Lung (tissue), 12 donors: Measurements from ENCODE around the gene LEO1. TPM values are rescaled to one million over a fixed set of nuclear protein-coding genes. Genes with fewer than 3 reads are reported as not detected.

Experiments used
- ATAC-seq: fragments of 200-7000 bp; cut with Tn5 transposase; one replicate; pipeline ENCODE4 v1.9.1; 2020; ENCODE audit warnings: moderate number of reproducible peaks; ENCODE audit not compliant: insufficient read depth, low FRiP score
- DNase-seq, 3 donors: peaks; one replicate each; pipeline ENCODE4 v3.0.0-alpha.2; 2013 to 2017
- H3K27ac ChIP-seq, 2 donors: one replicate each; pipeline ENCODE4 v1.5.1; 2013; ENCODE audit warnings: mild to moderate bottlenecking in 2 of 2, moderate library complexity in 2 of 2, control low read depth in 1 of 2, inconsistent platforms in 1 of 2, low read depth in 1 of 2, low read length in 1 of 2
- H3K27me3 ChIP-seq, 3 donors: one replicate each; pipeline ENCODE4 v1.5.1; 2013; ENCODE audit warnings: low read length in 2 of 3; ENCODE audit not compliant: control insufficient read depth in 3 of 3, insufficient read depth in 3 of 3
- H3K36me3 ChIP-seq, 4 donors: one replicate each; pipeline ENCODE4 v1.5.1; 2013; ENCODE audit warnings: low read length in 4 of 4, mild to moderate bottlenecking in 1 of 4, moderate library complexity in 1 of 4; ENCODE audit not compliant: control insufficient read depth in 4 of 4, insufficient read depth in 4 of 4
- H3K4me1 ChIP-seq, 5 donors: one replicate each; pipeline ENCODE4 v1.5.1; 2013; ENCODE audit warnings: low read length in 5 of 5, mild to moderate bottlenecking in 2 of 5, moderate library complexity in 1 of 5; ENCODE audit not compliant: control insufficient read depth in 5 of 5, insufficient read depth in 5 of 5
- H3K4me3 ChIP-seq: one replicate; pipeline ENCODE4 v1.5.1; 2013; ENCODE audit warnings: mild to moderate bottlenecking, control low read depth, moderate library complexity
- H3K9ac ChIP-seq, 2 donors: one replicate each; pipeline ENCODE4 v1.5.1; 2013; ENCODE audit warnings: low read length in 2 of 2, control low read depth in 1 of 2; ENCODE audit not compliant: insufficient read depth in 1 of 2
- H3K9me3 ChIP-seq, 4 donors: one replicate each; pipeline ENCODE4 v1.5.1; 2013; ENCODE audit warnings: low read length in 3 of 4, mild to moderate bottlenecking in 1 of 4, moderate library complexity in 1 of 4; ENCODE audit not compliant: control insufficient read depth in 4 of 4, insufficient read depth in 3 of 4
- CTCF ChIP-seq: IDR thresholded peaks from 2 replicates; pipeline ENCODE4 v1.5.1; 2012; ENCODE audit warnings: mild to moderate bottlenecking; ENCODE audit errors: control extremely low read depth, extremely low read depth
- WGBS, 2 donors: extraction: QIAGEN DNeasy Blood & Tissue Kit; methylation state at CpG; one replicate each; pipeline ENCODE4 v1.1.7; 2013; 5-methylcytosine and 5-hydroxymethylcytosine counted together
- polyA plus RNA-seq, 2 donors: library from polyadenylated mRNA; stranded (reverse); fragments of 200-250 nt; gene quantifications; one replicate each; pipeline ENCODE4 v1.2.1, GENCODE V29; 2013
- total RNA-seq, 2 donors: library from RNA; depleted of rRNA in 1 of 2; stranded (reverse); fragments of >200 nt in 1 of 2; gene quantifications; one replicate each; pipeline ENCODE4 v1.2.1, GENCODE V29; 2014 to 2021
- donor health status: control.
- donor health status: control.
- donor health status: Bipolar disorder and iron deficiency.
- donor health status: healthy.
- donor health status: DM: yes; HTN: yes; CAD: no.

LEO1 gene
- total and polyA plus RNA-seq, 4 donors = 7.1 to 25.4 (median 12.3) TPM

- no peaks in the 10 kb centered on the region for H3K4me1 ChIP-seq
- H3K4me3 ChIP-seq = no peak overlapping the region
- peaks cover 4 to 15% (median 11%) of the 10 kb centered on the region in 4 donors for H3K36me3 ChIP-seq
- ATAC-seq (no peak), DNase-seq (no peak)
- no peak overlapping the region for H3K27ac ChIP-seq
- no peaks in the 10 kb centered on the region for H3K27me3 ChIP-seq
- 85 to 87% methylated on average over 5 of the region's 5 CpGs for WGBS, 2 donors
- no peak overlapping the region for H3K9ac ChIP-seq
- no peak for TF ChIP-seq CTCF
- no peaks in the 10 kb centered on the region for H3K9me3 ChIP-seq
These were observed 36.0 kb downstream of the LEO1 start for GRCh38 chr15:51935466-51936104.

GRCh38 chr15:51932161-51932560, 39.4 kb downstream of the LEO1 start:
- ATAC-seq (no peak), DNase-seq (no peak)
- no peak for TF ChIP-seq CTCF
- H3K4me1 ChIP-seq = no peaks in the 10 kb centered on the region
- peaks cover 0 to 11% (median 5%) of the 10 kb centered on the region in 4 donors for H3K36me3 ChIP-seq
- WGBS, 2 donors = 38 to 67% methylated on average over 1 of the region's 1 CpG
- no peak overlapping the region for H3K27ac ChIP-seq
- no peaks in the 10 kb centered on the region for H3K27me3 ChIP-seq
- no peaks in the 10 kb centered on the region for H3K9me3 ChIP-seq
- no peak overlapping the region for H3K9ac ChIP-seq
- no peak overlapping the region for H3K4me3 ChIP-seq

- Histone ChIP-seq H3K27ac (no peak overlapping the region), H3K9ac (no peak overlapping the region), H3K9me3 (no peaks in the 10 kb centered on the region), H3K27me3 (no peaks in the 10 kb centered on the region), H3K4me1 (no peaks in the 10 kb centered on the region), H3K4me3 (no peak overlapping the region), H3K36me3 (peaks cover 0 to 11% (median 5%) of the 10 kb centered on the region in 4 donors)
- ATAC-seq (no peak), DNase-seq (no peak)
- no peak for TF ChIP-seq CTCF
- 94 to 97% methylated on average over 4 of the region's 4 CpGs for WGBS, 2 donors
These were observed 39.9 kb downstream of the LEO1 start for GRCh38 chr15:51931638-51932037.

GRCh38 chr15:51931016-51931415, 40.6 kb downstream of the LEO1 start:
- Histone ChIP-seq H3K4me1 (no peaks in the 10 kb centered on the region), H3K36me3 (peaks cover 0 to 7% (median 4%) of the 10 kb centered on the region in 4 donors), H3K27me3 (no peaks in the 10 kb centered on the region), H3K9me3 (no peaks in the 10 kb centered on the region), H3K9ac (no peak overlapping the region), H3K4me3 (no peak overlapping the region), H3K27ac (no peak overlapping the region)
- 97% methylated on average over 3 of the region's 3 CpGs for WGBS, 2 donors
- no peak for ATAC-seq
- no peak for TF ChIP-seq CTCF
- no peak for DNase-seq
